ENCODE data around the gene TNFRSF17.

The TNFRSF17 gene

DNA sequence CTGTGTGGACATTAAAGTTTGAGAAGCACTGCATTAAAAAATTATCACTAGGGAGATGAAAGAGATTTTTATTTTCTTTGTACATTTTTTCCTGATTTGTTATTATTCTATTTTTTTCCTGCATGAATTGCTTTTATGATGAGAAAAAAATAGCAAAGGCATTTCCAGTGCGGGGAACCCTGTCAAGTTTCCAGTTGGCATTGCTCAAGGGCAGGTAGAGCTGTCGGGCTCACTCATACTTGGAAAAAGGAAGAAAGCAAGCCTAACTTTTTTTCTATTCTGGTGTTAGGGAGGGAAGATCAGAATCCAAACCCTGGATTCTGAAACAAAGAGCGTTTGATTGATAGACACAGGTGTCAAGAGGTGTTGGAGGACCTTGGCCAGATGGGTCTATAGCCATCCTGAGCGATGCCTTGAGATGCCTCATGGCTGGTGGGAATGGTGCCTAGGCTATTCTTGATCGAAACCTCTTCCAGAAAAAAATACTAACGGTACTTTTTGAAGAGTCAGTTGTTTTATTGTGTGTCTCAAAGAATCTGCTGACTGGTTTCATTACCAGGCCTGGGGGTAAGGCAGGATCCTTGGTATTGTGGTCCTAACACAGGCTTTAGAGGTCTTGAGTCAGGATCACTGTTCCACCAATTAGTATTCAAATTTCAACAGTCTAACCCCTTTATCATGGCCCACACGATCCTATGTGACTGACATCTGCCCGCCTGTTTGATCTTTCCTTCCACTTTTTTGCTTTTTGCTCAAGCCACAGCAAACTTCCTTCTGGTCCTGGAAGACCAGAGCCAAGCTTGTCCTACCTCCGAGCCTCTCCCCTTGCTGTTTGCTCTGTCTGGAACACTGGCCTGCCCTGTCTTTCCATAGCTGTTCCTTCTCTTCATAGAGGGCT, 31.7 kb downstream of the TNFRSF17 start:
- FAIRE-seq (no peak), DNase-seq (ENCODE audit: insufficient read length, low spot score) (no peak)

DNA sequence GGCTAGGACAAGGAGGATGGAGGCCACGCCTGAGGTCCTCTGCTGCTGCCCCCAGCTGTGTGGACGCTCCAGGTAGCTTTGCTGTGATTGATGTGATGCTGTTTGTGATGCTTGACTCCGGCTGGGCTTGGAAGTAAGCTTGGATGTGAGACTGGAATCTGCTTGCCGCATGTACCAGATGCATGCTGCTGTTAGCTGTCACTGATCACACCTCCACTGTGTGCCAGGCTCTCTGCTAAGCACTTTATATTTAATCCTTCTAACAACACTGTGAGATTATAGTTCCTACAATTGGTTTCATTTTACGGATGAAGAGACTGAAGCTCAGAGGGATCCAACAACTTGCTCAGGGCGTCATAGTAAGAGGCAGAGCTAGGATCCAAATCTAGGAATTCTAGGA, 35.0 kb downstream of the TNFRSF17 start:
- FAIRE-seq, result no peak
- DNase-seq (ENCODE audit: insufficient read length, low spot score), result no peak

DNA sequence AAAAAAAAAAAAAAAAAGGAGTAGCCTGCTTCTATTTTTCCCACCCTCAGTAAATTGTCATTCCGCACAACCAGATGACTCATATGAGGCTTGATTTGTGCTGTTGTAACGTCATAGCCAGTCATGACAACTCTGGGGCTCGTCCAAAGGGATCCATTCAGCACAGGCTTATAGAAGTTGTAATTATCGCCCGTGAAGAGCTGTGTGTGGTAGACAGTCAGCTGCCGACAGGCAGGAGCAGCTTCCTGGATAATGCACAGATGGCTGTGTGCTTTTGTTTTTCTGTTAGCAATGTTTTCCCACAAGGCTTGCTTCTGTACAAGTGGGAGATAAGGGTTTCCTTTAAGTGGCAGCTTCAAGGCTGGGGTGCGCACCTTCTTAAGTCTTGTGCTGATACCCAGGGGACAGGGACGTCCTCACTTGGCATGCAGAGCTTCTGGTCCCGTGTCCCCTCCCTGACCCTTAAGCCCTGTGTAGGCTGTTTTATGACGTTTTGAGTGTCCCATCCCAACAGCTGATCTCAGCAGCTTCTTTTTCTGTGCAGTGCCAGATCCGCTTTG, 37.5 kb downstream of the TNFRSF17 start:
- FAIRE-seq, result no peak
- DNase-seq (ENCODE audit: insufficient read length, low spot score), result no peak

DNA sequence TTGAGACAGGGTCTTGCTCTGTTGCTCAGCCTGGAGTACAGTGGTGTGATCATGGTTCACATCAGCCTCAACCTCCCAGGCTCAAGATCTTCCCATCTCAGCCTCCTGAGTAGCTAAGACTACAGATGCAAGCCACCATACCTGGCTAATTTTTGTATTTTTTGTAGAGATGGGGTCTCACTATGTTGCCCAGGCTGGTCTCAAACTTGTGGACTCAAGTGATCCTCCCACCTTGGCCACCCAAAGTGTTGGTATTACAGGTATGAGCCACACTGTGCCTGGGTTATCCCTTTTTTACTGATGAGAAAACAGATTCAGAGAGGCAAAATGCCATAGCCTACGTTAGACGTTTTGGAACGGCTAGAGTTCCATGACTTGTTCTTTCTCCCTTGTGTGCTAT, 41.6 kb downstream of the TNFRSF17 start:
- DNase-seq (ENCODE audit: insufficient read length, low spot score) (no peak), FAIRE-seq (no peak)

DNA sequence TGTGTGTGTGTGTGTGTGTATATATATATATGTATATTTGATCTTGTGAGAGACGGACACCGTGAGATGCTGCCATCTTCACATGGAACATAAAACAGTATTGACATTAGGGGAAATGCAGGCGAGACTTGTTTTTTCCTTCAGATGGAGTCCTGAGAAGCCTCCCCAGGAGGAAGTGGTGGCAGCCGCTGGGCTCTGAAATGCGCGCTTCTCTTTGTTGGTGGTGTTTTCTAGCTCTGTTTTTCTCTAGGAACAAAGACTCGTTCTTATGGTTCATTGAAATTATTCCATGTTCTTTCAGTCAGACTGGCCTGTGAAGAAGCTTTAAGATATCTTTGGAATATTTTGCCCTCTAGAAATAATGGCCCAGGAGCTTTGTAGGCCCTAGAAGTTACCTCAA, 44.5 kb downstream of the TNFRSF17 start:
- DNase-seq (ENCODE audit: insufficient read length, low spot score) (no peak), FAIRE-seq (no peak)

DNA sequence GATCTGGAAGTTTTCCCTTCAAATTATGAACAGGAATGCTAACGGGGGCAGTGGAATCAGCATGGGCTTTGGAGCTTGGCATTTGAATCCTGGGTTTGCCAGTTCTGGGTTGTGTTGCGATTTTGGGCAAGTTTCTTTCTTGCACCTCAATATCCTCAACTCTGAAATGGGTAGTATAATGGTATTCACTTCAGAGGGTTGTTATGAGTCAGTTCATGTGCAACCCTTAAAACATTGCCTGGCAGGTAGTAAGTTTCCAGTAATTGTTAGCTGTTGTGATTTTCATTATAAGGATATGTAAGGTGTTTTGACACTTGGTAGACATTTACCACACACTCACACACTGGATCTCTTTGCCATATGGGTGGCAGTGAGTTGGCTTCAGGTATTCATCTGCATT, 44.9 kb downstream of the TNFRSF17 start:
- DNase-seq (ENCODE audit: insufficient read length, low spot score) (no peak), FAIRE-seq (no peak)

DNA sequence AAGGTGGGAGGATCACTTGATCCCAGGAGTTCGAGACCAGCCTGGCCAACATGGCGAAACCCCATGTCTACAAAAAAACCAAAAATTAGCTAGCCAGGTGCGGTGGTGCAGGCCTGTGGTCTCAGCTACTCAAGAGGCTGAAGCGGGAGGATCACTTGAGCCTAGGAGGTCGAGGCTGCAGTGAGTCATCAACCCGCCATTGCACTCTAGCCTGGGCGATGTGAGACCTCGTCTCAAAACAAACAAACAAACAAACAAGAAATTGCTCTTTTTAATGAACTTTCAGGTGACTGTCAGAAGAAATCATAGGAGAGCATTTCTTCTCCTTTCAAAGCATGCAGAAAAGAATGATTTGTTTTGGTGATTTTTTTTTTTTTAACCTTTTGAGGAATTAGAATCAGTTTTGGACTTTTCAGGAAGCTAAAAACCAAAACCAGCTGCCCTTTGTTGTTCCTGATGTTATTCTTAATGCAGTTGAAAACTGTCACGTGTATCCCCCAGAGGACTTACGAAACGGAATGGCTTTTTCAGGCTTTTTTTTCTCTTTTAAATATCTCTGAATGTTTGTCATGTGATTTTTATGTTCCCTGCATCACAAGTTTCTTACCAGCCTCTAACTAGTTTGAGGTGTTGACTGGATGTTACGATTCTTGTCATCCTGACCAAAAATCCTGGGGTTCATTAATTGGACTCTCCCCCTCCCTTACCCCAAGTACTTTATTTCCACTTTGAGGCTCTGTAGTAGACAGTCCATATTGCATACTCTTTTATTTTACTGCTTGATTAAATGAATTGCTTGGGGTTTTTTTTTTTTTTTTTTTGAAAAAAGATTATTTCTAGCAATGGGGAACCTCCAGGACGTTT, 45.6 kb downstream of the TNFRSF17 start:
- FAIRE-seq (no peak), DNase-seq (ENCODE audit: insufficient read length, low spot score) (no peak)

DNA sequence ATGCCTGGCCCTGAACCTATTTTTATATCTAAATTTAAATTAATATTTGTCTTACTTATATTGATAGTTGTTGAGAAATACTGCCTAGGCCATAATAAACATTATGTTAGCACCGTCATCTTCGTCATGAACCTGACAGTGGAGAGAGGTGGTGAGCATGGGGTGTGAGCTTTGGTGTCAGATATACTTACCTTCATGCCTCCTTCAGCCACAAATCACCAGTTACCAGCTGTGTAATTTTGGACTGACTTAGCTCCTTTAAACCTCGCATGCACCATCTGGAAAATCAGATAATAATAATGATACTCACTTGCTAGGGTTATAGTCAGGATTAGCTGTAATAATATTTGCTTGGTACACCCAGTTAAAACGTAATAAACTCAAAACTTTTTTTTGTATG, 46.6 kb downstream of the TNFRSF17 start:
- FAIRE-seq (no peak), DNase-seq (ENCODE audit: insufficient read length, low spot score) (no peak)

DNA sequence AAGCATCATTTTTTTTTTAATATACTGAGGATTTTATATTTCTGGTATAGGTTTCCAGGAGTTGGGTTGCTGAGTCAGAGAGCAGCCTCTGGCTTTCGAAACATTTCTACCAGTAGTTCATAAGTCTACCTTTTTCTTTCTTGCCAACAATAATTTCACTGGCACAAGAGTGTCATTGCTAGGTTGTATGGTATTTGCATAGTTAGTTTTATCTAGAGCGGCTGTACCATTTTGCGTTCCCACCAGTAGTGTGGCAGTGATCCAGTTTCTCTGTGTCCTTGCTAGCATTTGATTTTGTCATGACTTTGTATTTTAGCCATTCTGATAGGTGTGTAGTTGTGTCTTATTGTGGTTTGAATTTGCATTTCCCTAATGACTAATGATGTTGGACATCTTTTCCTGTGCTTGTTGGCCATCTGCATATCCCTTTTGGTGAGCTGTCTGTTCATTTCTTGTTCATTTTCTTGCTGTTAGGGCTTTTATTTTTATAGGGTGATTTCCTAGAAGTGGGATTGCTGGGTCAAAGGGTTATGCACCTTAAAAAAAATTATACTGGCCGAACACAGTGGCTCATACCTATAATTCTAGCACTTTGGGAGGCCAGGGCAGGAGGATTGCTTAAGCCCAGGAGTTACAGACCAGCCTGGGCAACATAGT, 51.4 kb downstream of the TNFRSF17 start:
- DNase-seq (ENCODE audit: insufficient read length, low spot score) (no peak), FAIRE-seq (no peak)

DNA sequence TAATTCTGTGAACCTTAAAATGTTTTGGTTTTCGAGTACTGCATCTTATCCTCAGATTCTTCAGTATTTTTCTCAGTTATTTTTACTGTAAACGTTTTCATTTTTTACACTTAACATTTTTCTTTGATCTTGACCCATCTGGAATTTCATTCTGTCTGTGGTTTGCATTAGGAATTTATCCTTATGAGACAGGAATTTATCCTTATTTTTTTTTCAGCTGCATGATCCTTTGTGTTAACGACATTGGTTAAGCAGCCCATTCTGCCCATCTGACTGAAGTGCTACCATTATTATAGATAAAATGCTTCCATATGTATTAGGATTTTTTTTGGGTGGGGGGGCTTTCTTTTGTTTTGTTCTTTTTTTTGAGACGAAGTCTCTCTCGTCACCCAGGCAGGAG, 52.5 kb downstream of the TNFRSF17 start:
- peak; percentile 45 for DNase-seq (ENCODE audit: insufficient read length, low spot score)
- FAIRE-seq, result no peak

Data from HTR-8/SVneo (cell line).